IMR-90 (cell line): ENCODE results near the gene LRRFIP1. TPM values are rescaled to one million over a fixed set of nuclear protein-coding genes. Genes with fewer than 3 reads are reported as not detected.
A peak's percentile ranks its signal among the peaks of the same experiment; 100 is the strongest.

Source experiments
- ATAC-seq: fragments of 200-7000 bp; cut with Tn5 transposase; 2 replicates; pipeline ENCODE4 v1.9.1; 2020; ENCODE audit warnings: low read depth, mild to moderate bottlenecking, moderate library complexity
- BruUV-seq: library from RNA; stranded (reverse); fragments of 400-500 nt; replicated peaks from 2 replicates; lab custom pipeline; 2021; lab: Mats Ljungman, UMichigan
- CTCF ChIA-PET: fragments of 300-600 bp; formaldehyde crosslinking; extraction: SDS; loops from one replicate; lab custom pipeline; 2021; ENCODE audit warnings: antibody characterized with exemption; lab: Yijun Ruan, JAX
- POLR2A ChIA-PET: fragments of 300-600 bp; sonication (Branson Sonifier 250); formaldehyde crosslinking; loops from one replicate; lab custom pipeline; 2022; ENCODE audit warnings: antibody characterized with exemption; ENCODE audit not compliant: unreplicated experiment; lab: Charles Lee
- DNase-seq: peaks from one replicate; pipeline ENCODE4 v3.0.0; 2013
- H2AFZ ChIP-seq: replicated peaks from 2 replicates; pipeline ENCODE3; 2013; ENCODE audit warnings: low read length, mild to moderate bottlenecking; ENCODE audit not compliant: poor library complexity
- H2AK5ac ChIP-seq: 2 replicates; pipeline ENCODE4 v1.6.1; 2013; ENCODE audit warnings: low read depth, low read length, inconsistent platforms
- H2AK9ac ChIP-seq: replicated peaks from 2 replicates; pipeline ENCODE3; 2013; ENCODE audit warnings: mild to moderate bottlenecking, low read depth, low read length, moderate library complexity; ENCODE audit not compliant: poor library complexity
- H2BK120ac ChIP-seq: 2 replicates; pipeline ENCODE4 v1.6.1; 2013; ENCODE audit warnings: low read depth, low read length, inconsistent platforms
- H2BK15ac ChIP-seq: 3 replicates; pipeline ENCODE4 v1.6.1; 2013; ENCODE audit warnings: low read depth, low read length, inconsistent platforms
- H2BK20ac ChIP-seq: 2 replicates; pipeline ENCODE4 v1.6.1; 2013; ENCODE audit warnings: low read depth, mild to moderate bottlenecking, inconsistent platforms, low read length, moderate library complexity
- H2BK5ac ChIP-seq: 2 replicates; pipeline ENCODE4 v1.6.1; 2013; ENCODE audit warnings: mild to moderate bottlenecking, low read depth, low read length, inconsistent platforms; ENCODE audit not compliant: poor library complexity, severe bottlenecking
- H3K14ac ChIP-seq: replicated peaks from 2 replicates; pipeline ENCODE4 v1.6.1; 2013; ENCODE audit warnings: low read depth, low read length, inconsistent platforms
- H3K18ac ChIP-seq: 2 replicates; pipeline ENCODE4 v1.6.1; 2013; ENCODE audit warnings: low read depth, low read length, control low read depth
- H3K23ac ChIP-seq: 2 replicates; pipeline ENCODE4 v1.6.1; 2013; ENCODE audit warnings: low read depth, low read length, inconsistent platforms
- H3K27ac ChIP-seq: 2 replicates; pipeline ENCODE4 v1.5.1; 2013; ENCODE audit warnings: mild to moderate bottlenecking, control low read depth, low read length; ENCODE audit not compliant: insufficient read depth
- H3K27me3 ChIP-seq: 2 replicates; pipeline ENCODE4 v1.6.1; 2013; ENCODE audit warnings: low read length; ENCODE audit not compliant: control insufficient read depth, insufficient read depth
- H3K36me3 ChIP-seq: 2 replicates; pipeline ENCODE4 v1.6.1; 2013; ENCODE audit warnings: low read length, mixed read lengths; ENCODE audit not compliant: control insufficient read depth, insufficient read depth
- H3K4ac ChIP-seq: 2 replicates; pipeline ENCODE4 v1.6.1; 2013; ENCODE audit warnings: low read depth, low read length, inconsistent platforms
- H3K4me1 ChIP-seq: 2 replicates; pipeline ENCODE4 v1.6.1; 2013; ENCODE audit warnings: low read length, mixed read lengths; ENCODE audit not compliant: control insufficient read depth, insufficient read depth
- H3K4me2 ChIP-seq: 2 replicates; pipeline ENCODE4 v1.6.1; 2013; ENCODE audit warnings: low read depth, mild to moderate bottlenecking, control low read depth, low read length, moderate library complexity
- H3K4me3 ChIP-seq: 2 replicates; pipeline ENCODE4 v1.5.1; 2013; ENCODE audit warnings: low read depth, mild to moderate bottlenecking, control low read depth, low read length, moderate library complexity; ENCODE audit not compliant: insufficient read depth
- H3K56ac ChIP-seq: 2 replicates; pipeline ENCODE4 v1.6.1; 2013; ENCODE audit warnings: low read length, inconsistent platforms; ENCODE audit not compliant: insufficient read depth; ENCODE audit errors: extremely low read depth
- H3K79me1 ChIP-seq, 2 experiments: 2 replicates each; pipeline ENCODE4 v1.6.1; 2013; ENCODE audit warnings: low read length in 2 of 2, inconsistent platforms in 1 of 2, low read depth in 1 of 2
- H3K9ac ChIP-seq: 2 replicates; pipeline ENCODE4 v1.6.1; 2013; ENCODE audit warnings: low read depth, low read length, control low read depth
- H3K9me1 ChIP-seq: 2 replicates; pipeline ENCODE4 v1.6.1; 2013; ENCODE audit warnings: low read length, inconsistent platforms; ENCODE audit not compliant: insufficient read depth
- H3K9me3 ChIP-seq: 2 replicates; pipeline ENCODE4 v1.6.1; 2013; ENCODE audit warnings: low read length; ENCODE audit not compliant: control insufficient read depth, insufficient read depth
- H4K20me1 ChIP-seq: 2 replicates; pipeline ENCODE4 v1.6.1; 2013; ENCODE audit warnings: low read length, inconsistent platforms; ENCODE audit not compliant: insufficient read depth
- H4K5ac ChIP-seq: 2 replicates; pipeline ENCODE4 v1.6.1; 2013; ENCODE audit warnings: mild to moderate bottlenecking, low read depth, low read length, control low read depth
- H4K8ac ChIP-seq, 2 experiments: 2 replicates each; pipeline ENCODE4 v1.6.1; 2013; ENCODE audit warnings: low read depth in 2 of 2, low read length in 2 of 2, control low read depth in 1 of 2, inconsistent platforms in 1 of 2
- H4K91ac ChIP-seq: 2 replicates; pipeline ENCODE4 v1.6.1; 2013; ENCODE audit warnings: low read depth, low read length, inconsistent platforms; ENCODE audit not compliant: insufficient read depth
- CHD1 ChIP-seq: IDR thresholded peaks from 2 replicates; pipeline ENCODE4 v1.6.1; 2012; ENCODE audit warnings: low read depth, low read length, improper control_type of control experiment
- FOS ChIP-seq: fragments of 150-350 bp; IDR thresholded peaks from 2 replicates; pipeline ENCODE4 v1.6.1; 2016; ENCODE audit warnings: low read depth, low read length
- MAZ ChIP-seq: IDR thresholded peaks from 2 replicates; pipeline ENCODE4 v1.6.1; 2012; ENCODE audit warnings: low read depth, mild to moderate bottlenecking, low read length, improper control_type of control experiment, moderate library complexity, borderline replicate concordance
- MXI1 ChIP-seq: IDR thresholded peaks from 2 replicates; pipeline ENCODE4 v1.6.1; 2012; ENCODE audit warnings: low read depth, mild to moderate bottlenecking, low read length, moderate library complexity, borderline replicate concordance
- NFE2L2 ChIP-seq: fragments of 150-350 bp; IDR thresholded peaks from 2 replicates; pipeline ENCODE4 v1.6.1; 2016; ENCODE audit warnings: low read depth, mild to moderate bottlenecking, low read length
- RAD21 ChIP-seq: IDR thresholded peaks from 2 replicates; pipeline ENCODE4 v1.6.1; 2012; ENCODE audit warnings: low read length, improper control_type of control experiment
- RFX5 ChIP-seq: IDR thresholded peaks from 2 replicates; pipeline ENCODE4 v1.8.0; 2012; ENCODE audit warnings: low read depth, mild to moderate bottlenecking, low read length, moderate library complexity
- WGBS, 2 experiments: methylation state at CpG; one replicate each; pipeline versions ENCODE4 v1.1.5 to v1.1.7; 2013; ENCODE audit warnings: missing lambda C conversion rate in 2 of 2; ENCODE audit not compliant: insufficient read length in 1 of 2; ENCODE audit errors: extremely low coverage in 2 of 2; 5-methylcytosine and 5-hydroxymethylcytosine counted together
- dilution Hi-C: fragments of 300-500 bp; cut with HindIII; formaldehyde crosslinking; loops from one replicate; pipeline ENCODE4 v1.14.3; 2018; ENCODE audit warnings: low sequenced_read_pairs; ENCODE audit not compliant: unreplicated experiment
- in situ Hi-C: fragments of 300-500 bp; cut with MboI; formaldehyde crosslinking; loops from 3 replicates; pipeline ENCODE4 v1.14.3; 2019; ENCODE audit warnings: low sequenced_read_pairs, inconsistent platforms, mixed read lengths
- intact Hi-C: fragments of 100-400 bp; cut with micrococcal nuclease; formaldehyde crosslinking; loops from 2 replicates; pipeline ENCODE4 v1.10.0; 2022
- polyA plus RNA-seq, 3 experiments: library from polyadenylated mRNA; depleted of rRNA; stranded (reverse); fragments of >200 nt; gene quantifications; 2 replicates each; pipeline ENCODE4 v1.2.3, GENCODE V29; 2012; ENCODE audit warnings: low replicate concordance in 1 of 3
- total RNA-seq: library from RNA; depleted of rRNA; stranded (reverse); fragments of >200 nt; gene quantifications from 2 replicates; pipeline ENCODE4 v1.2.3, GENCODE V29; 2012
- TF ChIP-seq, protein P1 (sequence below): fragments of 150-350 bp; IDR thresholded peaks from 2 replicates; pipeline ENCODE4 v1.6.1; 2017; ENCODE audit warnings: mild to moderate bottlenecking, antibody characterized with exemption, low read length, low read depth
- TF ChIP-seq, protein P2 (sequence below): conservative IDR thresholded peaks from 2 replicates; pipeline ENCODE4 v1.5.1; 2012; ENCODE audit warnings: mild to moderate bottlenecking, low read depth, low read length, improper control_type of control experiment
- TF ChIP-seq, protein P3 (sequence below): fragments of 150-350 bp; IDR thresholded peaks from 2 replicates; pipeline ENCODE4 v1.6.1; 2016; ENCODE audit warnings: low read depth, mild to moderate bottlenecking, low read length, moderate library complexity, borderline replicate concordance

LRRFIP1 gene
- total and polyA plus RNA-seq, 2 of the 4 experiments (the other 2 are of a cell fraction) = 52.2 to 54.4 TPM

DNA sequence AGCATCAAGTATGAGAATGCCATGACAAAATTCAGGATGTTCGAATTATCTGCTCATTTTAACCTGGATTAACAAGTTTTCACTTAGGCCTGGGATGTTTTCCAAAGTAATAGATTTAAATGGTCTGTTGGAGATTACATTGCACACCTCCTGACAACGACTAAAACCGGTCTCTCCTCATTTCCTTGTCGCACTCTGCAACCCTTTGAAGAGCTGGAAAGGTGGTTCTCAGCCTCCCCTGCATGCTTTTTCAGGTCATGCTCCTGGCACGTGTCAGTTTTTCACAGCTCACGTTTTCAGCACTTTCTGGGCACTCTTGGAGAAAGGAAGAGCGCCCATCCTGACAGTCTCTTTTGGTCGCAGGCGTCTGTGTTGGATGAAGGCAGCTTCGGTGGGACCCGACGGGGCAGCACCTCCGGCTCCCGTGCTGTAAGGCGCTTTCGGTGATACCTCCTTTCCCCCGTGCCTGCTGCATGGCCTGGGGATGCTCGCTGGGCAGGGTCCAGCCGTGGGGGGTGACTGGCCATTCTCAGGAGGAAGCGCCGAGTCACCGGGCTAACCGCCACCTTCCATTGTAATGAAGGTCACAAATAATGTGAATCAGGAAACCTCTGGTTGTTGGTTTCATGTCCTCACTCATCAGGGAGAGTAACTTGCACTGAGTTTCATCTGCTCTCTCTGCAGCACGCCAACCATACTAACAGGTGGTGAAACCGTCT lies 107.7 kb downstream of the LRRFIP1 start:
- Histone ChIP-seq H2BK5ac (no peak overlapping the region), H2BK15ac (no peak overlapping the region), H3K18ac (no peak overlapping the region), H3K4me3 (no peak overlapping the region), H3K23ac (peak overlapping the region; percentile 32; the same call in 1 of the 2 replicates), H3K4ac (no peak overlapping the region), H3K36me3 (peaks cover 24% of the 10 kb centered on the region), H3K27ac (no peak overlapping the region), H3K14ac (no peak overlapping the region), H4K20me1 (peaks cover 58% of the 10 kb centered on the region), H3K27me3 (no peaks in the 10 kb centered on the region), H2AK9ac (no peak overlapping the region), H3K9ac (no peak overlapping the region), H4K8ac (no peak overlapping the region), H2BK120ac (no peak overlapping the region), H4K5ac (no peak overlapping the region), H2AFZ (no peak overlapping the region), H2AK5ac (no peak overlapping the region), H3K4me1 (peaks cover 31% of the 10 kb centered on the region), H2BK20ac (no peak overlapping the region), H3K79me1 (peaks cover 40 to 92% of the 10 kb centered on the region in 2 experiments), H3K56ac (no peak overlapping the region), H3K9me1 (peaks cover 29% of the 10 kb centered on the region), H3K4me2 (no peak overlapping the region), H4K91ac (no peak overlapping the region), H3K9me3 (no peaks in the 10 kb centered on the region)
- in situ Hi-C loops = loop anchor here (25.0 kb wide), 1 partner anchor 623 kb away; no protein-coding TSS in a partner anchor
- no peak for DNase-seq
- ATAC-seq = no peak
- 88% methylated on average over 20 of the region's 25 CpGs; no CpG with 5 or more reads in 1 of the 2 experiments for WGBS, 2 experiments
- dilution Hi-C loops = no loop called here
- intact Hi-C loops = no loop called here
- TF ChIP-seq NFE2L2 (no peak), FOS (no peak), MXI1 (no peak), RFX5 (no peak), RAD21 (no peak), CHD1 (no peak), MAZ (no peak)
- TF ChIP-seq, protein P1, sequence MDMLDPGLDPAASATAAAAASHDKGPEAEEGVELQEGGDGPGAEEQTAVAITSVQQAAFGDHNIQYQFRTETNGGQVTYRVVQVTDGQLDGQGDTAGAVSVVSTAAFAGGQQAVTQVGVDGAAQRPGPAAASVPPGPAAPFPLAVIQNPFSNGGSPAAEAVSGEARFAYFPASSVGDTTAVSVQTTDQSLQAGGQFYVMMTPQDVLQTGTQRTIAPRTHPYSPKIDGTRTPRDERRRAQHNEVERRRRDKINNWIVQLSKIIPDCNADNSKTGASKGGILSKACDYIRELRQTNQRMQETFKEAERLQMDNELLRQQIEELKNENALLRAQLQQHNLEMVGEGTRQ = no peak
- TF ChIP-seq, protein P2, sequence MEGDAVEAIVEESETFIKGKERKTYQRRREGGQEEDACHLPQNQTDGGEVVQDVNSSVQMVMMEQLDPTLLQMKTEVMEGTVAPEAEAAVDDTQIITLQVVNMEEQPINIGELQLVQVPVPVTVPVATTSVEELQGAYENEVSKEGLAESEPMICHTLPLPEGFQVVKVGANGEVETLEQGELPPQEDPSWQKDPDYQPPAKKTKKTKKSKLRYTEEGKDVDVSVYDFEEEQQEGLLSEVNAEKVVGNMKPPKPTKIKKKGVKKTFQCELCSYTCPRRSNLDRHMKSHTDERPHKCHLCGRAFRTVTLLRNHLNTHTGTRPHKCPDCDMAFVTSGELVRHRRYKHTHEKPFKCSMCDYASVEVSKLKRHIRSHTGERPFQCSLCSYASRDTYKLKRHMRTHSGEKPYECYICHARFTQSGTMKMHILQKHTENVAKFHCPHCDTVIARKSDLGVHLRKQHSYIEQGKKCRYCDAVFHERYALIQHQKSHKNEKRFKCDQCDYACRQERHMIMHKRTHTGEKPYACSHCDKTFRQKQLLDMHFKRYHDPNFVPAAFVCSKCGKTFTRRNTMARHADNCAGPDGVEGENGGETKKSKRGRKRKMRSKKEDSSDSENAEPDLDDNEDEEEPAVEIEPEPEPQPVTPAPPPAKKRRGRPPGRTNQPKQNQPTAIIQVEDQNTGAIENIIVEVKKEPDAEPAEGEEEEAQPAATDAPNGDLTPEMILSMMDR = no peak
- TF ChIP-seq, protein P3, sequence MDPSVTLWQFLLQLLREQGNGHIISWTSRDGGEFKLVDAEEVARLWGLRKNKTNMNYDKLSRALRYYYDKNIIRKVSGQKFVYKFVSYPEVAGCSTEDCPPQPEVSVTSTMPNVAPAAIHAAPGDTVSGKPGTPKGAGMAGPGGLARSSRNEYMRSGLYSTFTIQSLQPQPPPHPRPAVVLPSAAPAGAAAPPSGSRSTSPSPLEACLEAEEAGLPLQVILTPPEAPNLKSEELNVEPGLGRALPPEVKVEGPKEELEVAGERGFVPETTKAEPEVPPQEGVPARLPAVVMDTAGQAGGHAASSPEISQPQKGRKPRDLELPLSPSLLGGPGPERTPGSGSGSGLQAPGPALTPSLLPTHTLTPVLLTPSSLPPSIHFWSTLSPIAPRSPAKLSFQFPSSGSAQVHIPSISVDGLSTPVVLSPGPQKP = no peak
- no TSS peak for BruUV-seq
- CTCF ChIA-PET = interaction anchor here (0.5 to 1.2 kb wide), 3 partner anchors 10 to 541 kb away, joined by 3 to 4 read pairs (median 4); no protein-coding TSS in a partner anchor
- POLR2A ChIA-PET = no interaction called here
